Measurements from ENCODE around the gene LIAS.
"Not testable (repeated sequence)": the region's sequence is repeated elsewhere in the genome, so short reads cannot be mapped to it uniquely, and the experiment has no call there.

Gene LIAS

DNA sequence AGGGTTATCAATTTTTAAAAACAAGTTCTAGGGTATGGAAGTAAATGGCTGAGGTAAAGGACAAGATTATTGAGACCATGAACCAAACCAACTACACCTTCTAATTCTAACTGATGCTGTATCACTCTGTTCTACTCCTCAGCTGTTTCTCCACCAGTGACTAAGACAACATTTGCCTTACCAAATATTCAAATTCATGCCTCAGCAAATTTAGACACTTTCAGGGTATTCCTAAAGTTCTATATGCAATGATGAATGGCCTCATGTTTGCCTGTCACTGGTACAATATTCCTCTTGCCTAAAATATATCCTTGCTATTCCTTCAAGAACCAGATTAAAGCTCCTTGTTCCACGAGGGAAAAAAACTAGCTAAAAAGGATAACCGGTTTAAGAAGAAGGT is 5.1 kb upstream of the LIAS start:
- no peak for DNase-seq

DNA sequence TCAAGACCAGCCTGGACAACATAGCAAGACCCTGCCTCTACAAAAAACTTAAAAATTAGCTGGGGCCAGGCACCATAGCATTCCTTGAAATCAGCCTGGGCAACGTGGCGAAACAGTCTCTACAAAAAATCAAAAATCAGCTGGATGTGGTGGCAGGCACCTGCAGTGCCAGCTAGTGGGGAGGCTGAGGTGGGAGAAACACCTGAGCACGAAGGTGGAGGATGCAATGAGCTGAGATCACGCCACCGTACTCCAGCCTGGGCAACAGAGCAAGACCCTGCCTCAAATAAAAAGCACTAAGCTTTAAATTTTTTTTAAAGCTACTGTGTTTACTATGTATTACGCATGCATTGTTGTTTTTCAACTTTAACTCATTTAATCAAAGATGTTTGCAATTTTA is 3.4 kb upstream of the LIAS start:
- DNase-seq = no peak

DNA sequence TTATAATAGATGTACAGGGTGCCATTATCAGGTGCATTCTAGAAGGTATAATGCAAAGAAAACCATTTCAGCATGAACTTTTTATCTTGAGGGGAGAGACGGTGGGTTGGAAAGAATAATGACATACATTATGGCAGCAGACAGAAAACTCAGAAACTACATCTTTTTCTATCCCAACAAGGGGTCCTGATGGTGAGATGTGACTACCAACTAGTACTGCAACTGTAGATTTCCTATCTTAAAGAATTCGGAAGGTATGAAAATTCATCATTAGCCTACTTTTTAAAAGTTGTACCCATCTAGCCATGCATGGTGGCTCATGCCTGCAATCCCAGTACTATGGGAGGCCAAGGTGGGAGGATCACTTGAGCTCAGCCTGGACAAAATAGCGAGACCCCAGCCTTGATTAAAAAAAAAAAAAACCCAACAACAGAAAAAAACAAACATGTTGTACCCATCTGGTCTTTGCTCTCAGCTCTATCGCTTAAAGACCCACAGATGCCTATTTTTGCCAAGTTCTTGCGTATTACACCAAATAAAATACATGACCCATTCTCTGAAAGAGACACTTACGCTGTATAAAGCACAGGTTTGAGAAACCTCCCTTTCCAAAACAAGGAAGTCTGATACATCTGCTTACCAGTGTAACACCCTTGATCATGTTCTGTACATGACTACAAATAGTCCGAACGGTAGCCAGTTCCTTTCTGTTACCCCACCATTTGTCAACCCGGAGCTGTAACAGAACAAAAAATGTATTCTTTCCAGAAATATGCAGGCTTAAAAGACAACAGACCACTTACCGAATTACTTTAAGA is 1.7 kb upstream of the LIAS start:
- no peak for DNase-seq

DNA sequence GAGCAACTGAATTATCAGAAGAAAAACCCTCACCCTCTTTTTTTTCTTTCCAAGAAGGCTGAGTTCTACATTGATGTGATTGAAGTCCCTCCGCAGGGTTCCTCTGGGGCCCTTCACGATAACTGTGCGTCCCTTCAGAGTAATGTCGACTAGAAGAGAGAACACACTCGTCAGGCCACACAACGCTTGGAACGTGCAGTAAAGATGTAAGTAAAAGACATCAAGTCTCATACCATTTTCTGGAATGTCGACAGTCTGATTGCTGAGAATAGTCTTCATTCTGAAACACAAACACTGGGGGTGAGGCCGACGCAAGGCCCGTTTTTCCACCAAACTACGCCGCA is 723 bp upstream of the LIAS start:
- not testable (repeated sequence) for DNase-seq

DNA sequence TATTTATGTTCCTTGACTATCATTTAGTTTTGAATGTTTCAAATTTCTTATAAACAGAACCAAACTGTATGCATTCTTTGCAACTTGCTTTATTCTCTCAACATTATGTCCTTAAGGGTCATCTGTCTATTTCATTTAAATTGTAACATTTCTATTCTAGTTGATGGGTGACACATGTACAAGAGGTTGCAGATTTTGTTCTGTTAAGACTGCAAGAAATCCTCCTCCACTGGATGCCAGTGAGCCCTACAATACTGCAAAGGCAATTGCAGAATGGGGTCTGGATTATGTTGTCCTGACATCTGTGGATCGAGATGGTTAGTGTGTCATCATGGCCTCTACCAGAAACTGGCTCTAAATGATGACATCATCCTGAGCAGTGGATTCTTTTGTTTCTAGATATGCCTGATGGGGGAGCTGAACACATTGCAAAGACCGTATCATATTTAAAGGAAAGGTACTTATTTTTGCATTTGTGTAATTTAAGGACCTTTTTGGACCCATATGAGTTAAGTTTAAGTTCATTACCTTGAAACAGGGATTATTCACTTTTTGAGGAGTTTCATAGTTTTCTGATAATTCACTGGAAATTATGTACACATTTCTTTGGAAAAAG is 6.1 kb downstream of the LIAS start:
- peak; percentile 51 for DNase-seq

DNA sequence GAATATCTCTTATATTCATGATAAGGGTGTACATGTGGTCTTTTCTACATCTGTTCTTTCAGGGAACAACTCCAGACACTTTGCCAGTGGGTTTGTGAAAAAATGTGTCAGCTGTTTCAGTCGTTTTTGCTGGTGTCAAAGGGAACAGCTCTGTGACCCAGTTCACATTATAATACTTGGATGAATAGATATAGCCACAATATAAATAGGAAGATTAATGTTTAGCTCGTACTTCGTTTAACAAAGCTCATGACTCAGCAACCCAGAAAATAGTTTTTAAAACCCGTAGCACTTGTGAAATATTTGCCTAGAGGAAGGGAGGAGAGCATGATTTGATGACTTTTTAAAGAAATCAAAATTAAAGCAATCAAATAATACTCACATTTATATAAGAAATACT is 7.9 kb downstream of the LIAS start:
- DNase-seq = no peak

DNA sequence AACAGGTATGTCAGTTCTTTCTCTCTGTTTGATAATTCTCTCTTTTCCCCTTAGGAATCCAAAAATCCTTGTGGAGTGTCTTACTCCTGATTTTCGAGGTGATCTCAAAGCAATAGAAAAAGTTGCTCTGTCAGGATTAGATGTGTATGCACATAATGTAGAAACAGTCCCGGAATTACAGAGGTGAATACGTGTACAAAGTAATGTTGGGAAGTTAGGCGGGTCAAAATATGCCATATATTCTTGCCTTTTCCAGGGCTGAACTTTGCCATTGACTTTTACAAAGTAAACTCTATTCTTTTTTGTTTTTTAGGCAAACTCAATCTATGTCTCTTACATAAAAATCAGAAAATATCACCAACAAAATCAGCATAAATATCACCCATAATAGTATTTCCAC is 8.6 kb downstream of the LIAS start:
- DNase-seq = no peak

DNA sequence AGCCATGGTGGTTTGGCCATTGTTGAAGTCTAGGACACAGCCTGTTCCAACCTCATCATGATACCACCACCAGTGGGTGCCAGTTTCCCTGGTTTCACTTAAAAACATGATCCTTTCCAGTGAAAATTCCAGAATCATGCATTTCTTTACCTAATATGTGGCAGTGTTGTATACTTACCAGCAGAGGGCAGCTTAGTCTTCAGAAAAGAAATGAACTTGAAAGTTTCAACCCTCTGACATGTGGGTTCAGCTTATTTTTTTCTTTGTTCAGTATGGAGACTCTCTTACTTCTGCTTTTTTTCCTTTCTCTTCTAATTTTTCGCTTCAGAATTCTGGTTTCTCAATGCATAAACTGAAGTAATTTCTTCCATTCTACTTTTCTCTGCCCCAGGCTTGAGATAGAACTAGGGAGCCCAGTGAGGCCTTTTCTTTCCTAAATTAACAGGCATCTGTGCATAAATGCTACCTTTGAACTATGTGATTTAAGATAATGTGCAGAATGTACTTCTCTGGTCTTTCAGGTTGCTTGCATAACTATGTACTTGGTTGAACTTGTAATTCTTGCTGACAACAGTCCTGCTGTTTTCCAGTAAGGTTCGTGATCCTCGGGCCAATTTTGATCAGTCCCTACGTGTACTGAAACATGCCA is 10.7 kb downstream of the LIAS start:
- peak; percentile 90 for DNase-seq

DNA sequence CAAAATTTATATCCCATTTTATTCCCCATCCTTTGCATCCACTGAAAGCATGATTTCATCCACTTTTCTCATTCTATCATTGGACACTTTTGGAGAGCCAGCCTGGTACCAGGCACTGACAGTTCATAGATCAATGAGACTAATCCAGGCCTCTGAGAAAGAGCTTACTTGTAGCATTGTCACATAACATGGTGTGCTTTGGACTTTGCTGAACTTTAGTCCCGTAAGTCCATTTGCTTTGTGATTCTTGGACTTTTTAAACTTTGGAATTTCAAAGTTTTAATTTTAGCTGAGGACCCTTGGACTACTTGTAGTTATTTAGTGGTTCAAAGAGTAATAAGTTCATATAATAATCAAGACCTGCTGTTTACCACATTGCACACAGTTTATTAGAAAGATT is 11.5 kb downstream of the LIAS start:
- no peak for DNase-seq

DNA sequence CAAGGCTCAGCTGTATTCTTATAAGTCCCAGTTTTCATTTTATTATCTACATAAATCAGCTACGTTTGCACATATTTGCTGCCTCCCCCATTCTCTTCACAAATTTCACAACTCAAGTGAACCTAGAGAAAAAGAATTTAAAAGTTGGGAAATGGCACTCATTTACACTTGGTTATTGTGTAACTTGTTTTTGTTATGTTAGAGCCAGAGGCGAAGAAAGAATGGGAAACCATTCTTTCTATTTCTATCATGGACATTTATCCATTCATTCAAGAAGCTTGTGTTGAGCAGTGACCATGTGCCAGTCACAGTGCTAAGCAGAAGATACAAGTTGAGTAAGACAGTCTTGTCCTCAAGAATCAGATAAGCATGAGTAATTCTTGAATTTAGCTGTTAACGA is 13.5 kb downstream of the LIAS start:
- DNase-seq = no peak

DNA sequence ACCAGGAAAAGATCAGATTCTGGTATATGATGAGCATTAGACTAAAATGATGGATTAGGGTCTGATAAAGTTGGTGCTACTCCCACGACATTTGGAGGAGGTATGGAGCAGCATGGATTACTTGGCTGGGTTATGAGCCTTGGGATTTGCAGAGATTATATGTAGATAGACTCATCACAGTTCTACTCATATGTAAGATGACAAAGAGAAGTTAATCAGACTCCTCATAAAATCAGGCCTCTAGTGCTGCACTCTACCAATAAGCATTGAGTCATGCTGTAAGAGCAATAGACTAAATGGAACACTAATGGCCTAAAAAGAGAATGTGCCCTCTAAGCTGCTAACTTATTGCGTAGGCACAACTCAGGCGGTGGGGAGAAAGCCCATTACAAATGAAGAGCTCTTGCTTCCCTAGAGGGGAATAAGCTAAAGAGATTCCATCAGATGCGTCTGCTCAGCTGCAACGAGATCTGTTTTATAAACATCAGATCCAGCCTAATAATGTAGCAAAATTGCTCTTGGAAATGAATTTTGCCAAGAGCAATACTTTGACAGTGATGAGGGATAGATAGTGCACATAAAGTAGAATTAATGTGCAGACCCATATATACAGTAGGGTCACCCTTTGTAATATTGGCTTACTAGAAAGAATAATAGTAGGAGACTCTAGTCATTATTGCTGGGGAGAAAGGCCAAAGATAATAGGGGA is 17.5 kb downstream of the LIAS start:
- no peak for DNase-seq

DNA sequence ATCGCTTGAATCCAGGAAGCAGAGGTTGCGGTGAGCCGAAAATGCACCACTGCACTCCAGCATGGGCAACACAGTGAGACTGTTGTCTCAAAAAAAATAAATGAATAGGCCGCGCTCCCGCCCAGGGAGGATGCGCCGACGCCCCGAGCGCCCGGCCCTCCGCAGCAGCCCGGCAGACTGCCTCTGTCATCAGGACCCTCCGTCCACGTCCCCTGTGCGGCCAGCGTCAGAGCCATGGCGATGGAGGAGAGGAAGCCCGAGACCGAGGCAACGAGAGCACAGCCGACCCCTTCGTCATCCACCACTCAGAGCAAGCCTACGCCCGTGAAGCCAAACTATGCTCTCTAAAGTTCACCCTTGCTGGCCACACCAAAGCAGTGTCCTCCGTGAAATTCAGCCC is 21.4 kb downstream of the LIAS start:
- DNase-seq = no peak

DNA sequence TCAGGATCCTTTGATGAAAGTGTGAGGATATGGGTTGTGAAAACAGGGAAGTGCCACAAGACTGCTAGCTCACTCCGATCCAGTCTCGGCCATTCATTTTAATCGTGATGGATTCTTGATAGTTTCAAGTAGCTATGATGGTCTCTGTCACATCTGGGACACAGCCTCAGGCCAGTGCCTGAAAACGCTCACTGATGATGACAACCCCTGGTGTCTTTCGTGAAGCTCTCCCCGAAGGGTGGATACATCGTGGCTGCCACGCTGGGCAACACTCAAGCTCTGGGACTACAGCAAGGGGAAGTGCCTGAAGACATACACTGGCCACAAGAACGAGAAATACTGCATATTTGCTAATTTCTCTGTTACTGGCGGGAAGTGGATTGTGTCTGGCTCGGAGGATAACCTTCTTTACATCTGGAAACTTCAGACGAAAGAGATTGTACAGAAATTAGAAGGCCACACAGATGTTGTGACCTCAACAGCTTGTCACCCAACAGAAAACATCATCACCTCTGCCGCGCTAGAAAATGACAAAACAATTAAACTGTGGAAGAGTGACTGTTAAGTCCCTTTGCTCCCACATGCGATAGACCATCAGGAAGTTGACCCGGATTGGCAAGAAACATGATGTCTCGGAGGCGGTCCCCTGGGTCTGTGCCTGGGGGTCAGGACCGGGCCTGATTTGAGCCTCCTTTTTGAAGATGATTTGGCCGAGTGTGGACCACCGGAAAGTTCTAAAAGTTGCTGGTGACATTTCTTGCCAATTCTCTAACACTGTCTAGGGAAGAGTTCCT is 22.2 kb downstream of the LIAS start:
- DNase-seq = peak; percentile 64

DNA sequence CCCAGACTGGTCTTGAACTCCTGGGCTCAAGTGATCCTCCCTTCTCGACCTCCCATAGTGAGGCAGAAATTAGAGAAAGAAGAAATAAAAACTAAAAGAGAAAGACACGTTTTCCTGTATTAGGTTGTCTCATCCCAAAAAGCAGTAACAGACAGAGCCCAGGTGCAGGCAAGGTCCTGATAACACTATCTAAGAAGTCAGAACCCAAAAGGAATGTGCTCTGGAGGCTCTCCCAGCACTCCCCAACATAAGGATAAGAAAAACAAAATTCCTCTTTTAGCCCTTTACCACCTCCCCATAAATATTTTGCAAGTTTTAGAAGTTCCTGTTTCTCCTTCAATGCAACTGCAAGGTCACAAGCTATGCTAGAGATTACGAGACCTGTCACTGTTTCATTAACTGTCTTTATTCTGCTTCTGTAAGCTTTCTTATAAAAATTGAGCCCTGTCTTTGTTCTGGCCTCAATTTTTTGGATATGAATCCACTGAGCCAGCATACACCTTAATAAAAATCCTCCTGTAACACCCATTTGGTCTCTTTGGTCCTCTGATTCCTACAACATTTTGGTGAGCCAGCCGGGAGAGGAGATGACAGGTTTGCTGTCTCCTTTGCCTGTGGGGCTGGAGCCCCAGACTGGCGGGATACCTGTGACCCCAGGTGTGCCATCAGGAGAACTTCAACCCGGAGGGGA is 25.9 kb downstream of the LIAS start:
- DNase-seq = peak; percentile 80

DNA sequence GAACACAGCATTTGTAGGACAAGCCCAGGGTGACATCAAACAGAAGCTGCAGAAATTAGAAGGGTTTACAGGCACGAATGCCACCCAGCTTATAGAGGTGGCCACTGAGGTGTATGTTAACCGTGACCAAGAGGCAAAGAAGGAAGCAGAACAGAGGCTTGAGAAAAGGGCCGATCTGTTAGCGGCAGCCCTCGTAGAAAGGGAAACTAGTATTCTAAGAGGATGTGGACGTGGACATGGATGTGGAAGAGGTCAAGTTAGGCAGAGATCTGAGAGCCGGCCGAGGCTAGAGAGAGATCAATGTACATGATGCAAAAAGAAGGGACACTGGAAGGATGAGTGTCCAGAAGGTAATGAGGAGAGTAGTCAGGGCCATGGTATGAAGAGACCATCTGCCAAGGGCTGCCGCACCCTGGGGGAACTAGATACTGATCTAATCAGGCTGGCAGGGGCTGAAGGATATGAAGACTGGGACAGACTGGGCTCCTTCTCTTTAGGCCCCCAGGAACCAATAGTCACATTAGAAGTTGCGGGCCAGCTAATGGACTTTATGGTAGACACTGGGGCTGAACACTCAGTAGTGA is 27.5 kb downstream of the LIAS start:
- peak; percentile 59 for DNase-seq

DNA sequence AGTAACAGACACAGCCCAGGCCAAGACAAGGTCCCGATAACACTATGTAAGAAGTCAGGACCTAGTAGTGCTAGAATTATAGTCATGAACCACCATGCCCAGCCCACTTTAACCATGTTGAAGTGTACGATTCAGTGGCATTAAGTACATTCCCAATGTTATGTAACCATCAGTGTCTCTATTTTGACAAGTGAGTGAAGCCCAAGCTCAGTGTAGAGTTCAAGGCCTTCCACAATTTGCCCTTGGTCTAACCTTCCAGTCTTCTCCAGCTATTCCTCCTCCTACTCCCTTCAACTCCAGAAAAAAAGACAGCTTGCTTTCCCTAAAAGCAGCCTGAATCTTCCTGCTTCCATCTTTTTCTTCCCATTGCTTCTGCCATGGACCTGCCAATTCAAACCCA is 31.5 kb downstream of the LIAS start:
- DNase-seq = no peak

DNA sequence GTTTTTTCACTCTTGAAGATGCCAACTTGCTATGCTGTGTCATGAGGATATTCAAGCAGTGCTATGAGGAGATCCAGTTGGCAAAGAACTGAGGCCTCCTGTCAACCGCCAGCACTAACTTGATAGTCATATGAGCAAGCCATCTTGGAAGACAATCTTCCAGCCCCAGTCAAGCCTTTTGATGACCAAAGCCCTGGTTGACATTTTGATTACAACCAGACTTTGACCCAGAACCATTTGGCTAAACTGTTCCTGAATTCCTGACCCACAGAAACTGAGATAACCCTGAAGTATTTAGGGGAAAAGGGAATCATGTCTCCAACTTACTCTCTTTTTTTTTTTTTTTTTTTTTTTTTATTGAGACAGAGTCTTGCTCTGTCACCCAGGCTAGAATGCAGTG is 35.5 kb downstream of the LIAS start:
- DNase-seq = no peak

DNA sequence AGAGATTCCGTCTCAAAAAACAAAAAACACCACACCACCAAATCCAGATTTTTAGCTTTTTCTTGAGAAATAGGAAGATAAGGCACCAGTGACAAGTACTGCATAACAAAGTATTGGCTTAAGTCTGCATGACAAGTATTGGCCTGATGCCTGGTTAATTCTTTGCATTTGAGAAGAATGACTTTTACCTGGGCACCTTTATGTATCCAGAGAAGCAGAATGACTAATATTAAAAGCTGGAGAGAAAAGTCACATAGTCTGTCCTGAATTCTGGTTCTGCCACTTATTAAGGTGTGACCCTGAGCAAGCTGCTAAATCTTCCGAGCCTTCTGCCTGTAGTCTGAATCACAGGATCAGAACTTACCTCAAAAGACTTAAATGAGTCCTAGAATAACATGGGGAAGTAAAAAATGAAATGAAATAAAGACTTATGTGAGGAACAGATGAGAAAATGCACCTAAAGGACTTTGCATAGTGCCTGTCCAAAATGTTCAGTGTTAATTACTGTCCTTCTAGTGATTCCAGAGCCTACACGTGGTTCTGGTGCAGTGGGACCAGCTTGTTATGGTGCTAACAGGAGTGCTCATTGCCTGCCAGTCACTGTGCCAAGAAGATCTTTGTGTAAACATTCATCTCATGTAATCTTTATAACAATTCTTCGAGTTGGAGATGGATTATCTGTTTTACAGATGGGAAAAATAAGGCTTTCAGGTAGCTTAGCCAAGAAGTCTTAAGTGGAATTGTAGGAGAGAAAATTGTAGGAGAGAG is 36.8 kb downstream of the LIAS start:
- DNase-seq = no peak

DNA sequence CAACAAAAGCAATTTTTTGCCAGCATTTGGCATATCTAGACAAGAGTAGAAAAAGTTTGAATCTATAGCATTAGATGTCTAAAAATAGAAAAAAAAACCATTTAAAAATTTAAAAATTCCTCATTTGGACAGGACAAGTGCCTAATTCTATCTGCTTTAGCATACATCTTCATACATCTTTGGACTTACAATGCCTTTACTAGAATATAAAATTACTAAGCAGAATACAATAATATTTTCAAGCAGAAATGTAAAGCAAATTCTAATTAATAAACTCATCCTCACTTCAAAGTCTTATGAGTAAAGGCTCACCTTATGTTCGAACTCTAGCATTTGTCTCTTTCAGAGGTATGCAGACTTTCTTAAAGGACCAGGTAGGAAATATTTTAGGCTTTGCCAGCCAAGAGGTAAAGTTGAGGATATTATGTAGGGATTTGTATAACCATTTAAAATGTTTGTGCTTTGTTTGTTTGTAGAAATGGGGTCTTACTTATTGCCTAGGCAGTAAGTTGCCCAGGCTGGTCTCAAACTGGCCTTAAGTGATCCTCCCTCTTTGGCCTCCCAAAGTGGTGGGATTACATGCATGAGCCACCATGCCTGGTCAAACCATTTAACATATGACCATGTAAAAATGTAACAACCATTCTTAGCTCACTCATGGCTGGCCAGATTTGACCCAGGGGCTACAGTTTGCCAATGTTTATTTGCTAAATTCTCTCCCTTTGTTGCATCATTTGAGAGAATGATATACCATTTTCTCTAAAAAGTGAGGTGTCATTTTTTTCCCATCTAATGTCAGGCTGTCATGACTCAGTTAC is 39.3 kb downstream of the LIAS start:
- no peak for DNase-seq

DNA sequence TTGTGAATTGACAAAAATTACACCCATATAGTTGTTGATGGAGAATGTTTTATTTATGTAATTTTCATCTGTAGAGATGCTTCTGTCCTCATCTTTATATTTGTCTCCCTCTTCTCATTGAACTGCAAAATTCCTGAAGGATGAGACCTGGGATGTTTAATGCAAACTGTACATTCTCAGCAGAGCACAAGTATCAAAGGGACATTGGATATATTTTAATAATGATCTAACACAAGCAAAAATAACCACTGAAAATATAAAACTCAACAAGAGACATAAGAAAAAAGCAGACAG is 39.8 kb downstream of the LIAS start:
- no peak for DNase-seq
